Karpas-422 (cell line): Measurements from ENCODE around the gene CHST11. TPM values are rescaled to one million over a fixed set of nuclear protein-coding genes. Genes with fewer than 3 reads are reported as not detected.
"Not testable (repeated sequence)": the region's sequence is repeated elsewhere in the genome, so short reads cannot be mapped to it uniquely, and the experiment has no call there.

Source experiments
- DNase-seq: peaks from one replicate; pipeline ENCODE4 v3.0.0-alpha.2; 2015
- H2AFZ ChIP-seq: fragments of 200-600 bp; sonication (generic); 2 replicates; pipeline ENCODE4 v1.6.1; 2014; ENCODE audit warnings: antibody characterized with exemption, low read length, mixed read lengths
- H3K27ac ChIP-seq: fragments of 200-600 bp; sonication (generic); 2 replicates; pipeline ENCODE4 v1.5.1; 2014; ENCODE audit warnings: mild to moderate bottlenecking, low read length, moderate library complexity
- H3K27me3 ChIP-seq: fragments of 200-600 bp; sonication (generic); 2 replicates; pipeline ENCODE4 v1.6.1; 2014; ENCODE audit warnings: low read length, mixed read lengths
- H3K36me3 ChIP-seq: fragments of 200-600 bp; sonication (generic); 2 replicates; pipeline ENCODE4 v1.6.1; 2014; ENCODE audit warnings: low read length, mixed read lengths; ENCODE audit not compliant: insufficient read depth
- H3K4me1 ChIP-seq: fragments of 200-600 bp; sonication (generic); 2 replicates; pipeline ENCODE4 v1.6.1; 2014; ENCODE audit warnings: mild to moderate bottlenecking, low read length, mixed read lengths
- H3K4me2 ChIP-seq: fragments of 200-600 bp; sonication (generic); 2 replicates; pipeline ENCODE4 v1.6.1; 2014; ENCODE audit warnings: low read length, low read depth, mild to moderate bottlenecking; ENCODE audit not compliant: poor library complexity, severe bottlenecking
- H3K4me3 ChIP-seq: fragments of 200-600 bp; sonication (generic); 2 replicates; pipeline ENCODE4 v1.5.1; 2014; ENCODE audit warnings: mild to moderate bottlenecking, antibody characterized with exemption, low read length, mixed read lengths
- H3K79me2 ChIP-seq: fragments of 200-600 bp; sonication (generic); 2 replicates; pipeline ENCODE4 v1.6.1; 2014; ENCODE audit warnings: mild to moderate bottlenecking, low read length, mixed read lengths
- H3K9ac ChIP-seq: fragments of 200-600 bp; sonication (generic); 2 replicates; pipeline ENCODE4 v1.6.0; 2014; ENCODE audit warnings: low read length
- H3K9me2 ChIP-seq: fragments of 200-600 bp; sonication (generic), shearing (Covaris generic); replicated peaks from 2 replicates; pipeline ENCODE4 v1.6.0; 2014; ENCODE audit warnings: mild to moderate bottlenecking, low read length, moderate library complexity; ENCODE audit not compliant: insufficient read depth
- H3K9me3 ChIP-seq: fragments of 300-700, 200-600 bp; sonication (generic); 2 replicates; pipeline ENCODE4 v1.6.1; 2014; ENCODE audit warnings: low read length, mixed read lengths
- H4K20me1 ChIP-seq: fragments of 200-600 bp; sonication (generic); 2 replicates; pipeline ENCODE4 v1.6.1; 2014; ENCODE audit warnings: mild to moderate bottlenecking, antibody characterized with exemption, low read length, low read depth; ENCODE audit not compliant: insufficient read depth
- total RNA-seq: library from RNA; depleted of rRNA; stranded (reverse); fragments of >200 nt; shearing (Covaris generic); gene quantifications from 2 replicates; pipeline ENCODE4 v1.2.3, GENCODE V29; 2014; ENCODE audit warnings: low replicate concordance

The CHST11 gene
- total RNA-seq, 1 experiment from 2014 or later: not detected

GRCh38 chr12:104741497-104742367 lies 285.0 kb downstream of the CHST11 start:
- H3K4me1 ChIP-seq: no peaks in the 10 kb centered on the region
- no peaks in the 10 kb centered on the region for H3K9me3 ChIP-seq
- no peak for DNase-seq
- H4K20me1 ChIP-seq: 0 out of 2 replicates have a peak, but pooled peaks cover 4% of the 10 kb centered on the region
- no peaks in the 10 kb centered on the region for H3K36me3 ChIP-seq
- no peak overlapping the region for H3K4me2 ChIP-seq
- H3K27me3 ChIP-seq: no peaks in the 10 kb centered on the region
- no peak overlapping the region for H3K4me3 ChIP-seq
- no peaks in the 10 kb centered on the region for H3K79me2 ChIP-seq
- H3K9ac ChIP-seq: no peak overlapping the region
- no peak overlapping the region for H2AFZ ChIP-seq
- no peaks in the 10 kb centered on the region for H3K9me2 ChIP-seq
- no peak overlapping the region for H3K27ac ChIP-seq

- H3K27me3 ChIP-seq: no peaks in the 10 kb centered on the region
- no peak overlapping the region for H3K9ac ChIP-seq
- no peak overlapping the region for H3K4me2 ChIP-seq
- H3K27ac ChIP-seq: no peak overlapping the region
- H3K79me2 ChIP-seq: no peaks in the 10 kb centered on the region
- H3K9me2 ChIP-seq: no peaks in the 10 kb centered on the region
- no peak overlapping the region for H2AFZ ChIP-seq
- DNase-seq: no peak
- 0 out of 2 replicates have a peak, but pooled peaks cover 4% of the 10 kb centered on the region for H4K20me1 ChIP-seq
- H3K9me3 ChIP-seq: no peaks in the 10 kb centered on the region
- no peak overlapping the region for H3K4me3 ChIP-seq
- H3K4me1 ChIP-seq: no peaks in the 10 kb centered on the region
- no peaks in the 10 kb centered on the region for H3K36me3 ChIP-seq
These were observed 285.9 kb downstream of the CHST11 start for GRCh38 chr12:104742551-104743201.

GRCh38 chr12:104743202-104743580 lies 286.4 kb downstream of the CHST11 start:
- Histone ChIP-seq H3K36me3 (no peaks in the 10 kb centered on the region), H3K27me3 (no peaks in the 10 kb centered on the region), H4K20me1 (0 out of 2 replicates have a peak, but pooled peaks cover 4% of the 10 kb centered on the region), H3K9me2 (no peaks in the 10 kb centered on the region), H3K4me2 (no peak overlapping the region), H3K9me3 (no peaks in the 10 kb centered on the region), H3K4me3 (no peak overlapping the region), H3K9ac (no peak overlapping the region), H3K27ac (no peak overlapping the region), H3K4me1 (no peaks in the 10 kb centered on the region), H3K79me2 (no peaks in the 10 kb centered on the region), H2AFZ (no peak overlapping the region)
- no peak for DNase-seq

- not testable (repeated sequence) for H3K9ac ChIP-seq, H3K27me3 ChIP-seq, H3K36me3 ChIP-seq, H3K9me2 ChIP-seq, H3K4me2 ChIP-seq, H3K27ac ChIP-seq, H2AFZ ChIP-seq, H3K9me3 ChIP-seq, H3K79me2 ChIP-seq, H3K4me3 ChIP-seq, H3K4me1 ChIP-seq, DNase-seq, H4K20me1 ChIP-seq
These were observed 287.2 kb downstream of the CHST11 start for GRCh38 chr12:104743753-104744548.

- Histone ChIP-seq H3K9ac (no peak overlapping the region), H3K9me2 (no peaks in the 10 kb centered on the region), H3K27me3 (no peaks in the 10 kb centered on the region), H3K79me2 (no peaks in the 10 kb centered on the region), H3K27ac (no peak overlapping the region), H3K4me1 (no peaks in the 10 kb centered on the region), H3K36me3 (no peaks in the 10 kb centered on the region), H3K4me3 (no peak overlapping the region), H3K9me3 (no peaks in the 10 kb centered on the region), H3K4me2 (no peak overlapping the region), H4K20me1 (no peaks in the 10 kb centered on the region), H2AFZ (no peak overlapping the region)
- no peak for DNase-seq
These were observed 289.8 kb downstream of the CHST11 start for GRCh38 chr12:104746467-104747088.

GRCh38 chr12:104747330-104747729 lies 290.6 kb downstream of the CHST11 start:
- H3K4me3 ChIP-seq: no peak overlapping the region
- H3K9ac ChIP-seq: no peak overlapping the region
- H3K4me2 ChIP-seq: no peak overlapping the region
- no peaks in the 10 kb centered on the region for H3K27me3 ChIP-seq
- no peaks in the 10 kb centered on the region for H3K79me2 ChIP-seq
- no peak overlapping the region for H2AFZ ChIP-seq
- no peak for DNase-seq
- H3K4me1 ChIP-seq: no peaks in the 10 kb centered on the region
- H3K9me3 ChIP-seq: no peaks in the 10 kb centered on the region
- H3K27ac ChIP-seq: no peak overlapping the region
- H3K36me3 ChIP-seq: no peaks in the 10 kb centered on the region
- no peaks in the 10 kb centered on the region for H3K9me2 ChIP-seq
- no peaks in the 10 kb centered on the region for H4K20me1 ChIP-seq

GRCh38 chr12:104747955-104748354 lies 291.2 kb downstream of the CHST11 start:
- Histone ChIP-seq H3K27ac (no peak overlapping the region), H3K4me2 (no peak overlapping the region), H3K4me3 (no peak overlapping the region), H3K4me1 (no peaks in the 10 kb centered on the region), H3K9me2 (no peaks in the 10 kb centered on the region), H3K9me3 (no peaks in the 10 kb centered on the region), H4K20me1 (no peaks in the 10 kb centered on the region), H3K79me2 (no peaks in the 10 kb centered on the region), H3K9ac (no peak overlapping the region), H2AFZ (no peak overlapping the region), H3K36me3 (no peaks in the 10 kb centered on the region), H3K27me3 (no peaks in the 10 kb centered on the region)
- DNase-seq: no peak
